Fibroblast of gingiva (primary cell): ENCODE results near the gene FCER1A.

ENCODE experiments used
- DNase-seq: peaks from one replicate; pipeline ENCODE4 v3.0.0-alpha.2; 2011; ENCODE audit warnings: low read depth

The FCER1A gene

GRCh38 chr1:159352436-159352835 lies 50.3 kb downstream of the FCER1A start:
- no peak for DNase-seq
